ENCODE results near the gene CCDC188.

DNA sequence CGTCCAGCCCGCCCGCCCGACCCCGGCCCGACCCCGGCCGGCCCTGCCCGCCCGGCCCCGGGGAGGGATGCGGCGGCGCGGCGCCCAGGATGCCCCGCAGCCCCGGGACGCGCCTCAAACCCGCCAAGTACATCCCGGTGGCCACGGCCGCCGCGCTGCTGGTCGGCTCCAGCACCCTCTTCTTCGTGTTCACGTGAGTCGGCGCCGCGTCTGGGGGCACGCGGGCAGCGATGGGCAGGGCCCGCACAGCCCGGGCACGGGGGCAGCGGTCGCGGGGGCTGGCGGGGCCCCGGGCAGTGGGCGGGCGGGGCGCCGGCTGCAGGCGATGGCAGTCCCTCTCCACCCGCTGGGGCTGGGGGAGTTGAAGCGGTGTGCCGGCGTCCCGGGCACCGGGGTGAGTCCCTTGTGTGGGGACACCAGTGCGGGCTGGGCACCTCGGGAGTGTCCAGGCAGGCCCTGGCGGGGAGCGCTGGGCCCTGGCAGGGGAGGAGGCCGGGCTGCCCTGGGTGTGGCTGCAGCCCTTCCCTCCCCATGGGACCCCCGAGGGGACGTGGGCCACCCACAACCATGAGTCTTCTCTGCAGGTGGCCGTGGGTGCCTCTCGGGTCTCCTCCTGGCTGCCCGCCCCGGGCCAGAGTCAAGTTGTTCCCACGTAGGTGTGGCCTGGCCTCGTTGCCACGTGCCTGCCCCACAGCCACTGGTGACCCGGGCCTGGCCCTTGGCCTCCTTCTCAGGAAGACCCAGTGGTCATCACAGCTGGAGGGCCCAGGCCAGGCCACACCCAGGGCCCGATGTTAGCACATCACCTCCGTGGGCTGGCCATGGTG, 18.8 kb downstream of the CCDC188 start:
- TF ChIP-seq CTCF (IDR thresholded peaks at IDR 0.05; ENCODE audit: borderline replicate concordance, extremely low read depth, low read length, poor library complexity, severe bottlenecking) (no peak), EZH2 (IDR thresholded peaks at IDR 0.05; ENCODE audit: borderline replicate concordance, low read depth, low read length, severe bottlenecking) (no peak)
